ENCODE measurements around the gene CXorf58. TPM values are rescaled to one million over a fixed set of nuclear protein-coding genes. Genes with fewer than 3 reads are reported as not detected.

The CXorf58 gene
- total RNA-seq, 1 experiment from 2014 or later, result not detected

DNA sequence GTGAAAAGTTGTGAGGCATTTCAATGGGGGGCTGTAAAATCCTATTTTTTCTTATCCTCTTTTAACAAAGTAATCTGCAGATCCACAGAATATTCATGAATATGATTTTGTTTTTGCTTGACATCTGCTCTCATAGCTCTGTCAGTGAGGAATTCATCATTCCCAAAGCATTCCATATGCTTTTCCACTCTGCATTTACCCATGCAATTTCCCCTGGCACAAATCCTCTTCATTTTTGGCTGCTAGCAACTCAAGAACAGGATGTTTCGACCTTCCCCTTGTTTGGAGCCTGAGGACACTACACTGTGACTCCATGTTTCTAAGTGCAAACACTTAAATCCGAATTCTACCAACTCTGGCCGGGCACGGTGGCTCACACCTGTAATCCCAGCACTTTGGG, 70.7 kb downstream of the CXorf58 start:
- peaks cover 63% of the 10 kb centered on the region for H3K27me3 Mint-ChIP-seq (ENCODE audit: insufficient read depth, unreplicated experiment)
- intact Hi-C loops (cut with micrococcal nuclease), result no loop called here

DNA sequence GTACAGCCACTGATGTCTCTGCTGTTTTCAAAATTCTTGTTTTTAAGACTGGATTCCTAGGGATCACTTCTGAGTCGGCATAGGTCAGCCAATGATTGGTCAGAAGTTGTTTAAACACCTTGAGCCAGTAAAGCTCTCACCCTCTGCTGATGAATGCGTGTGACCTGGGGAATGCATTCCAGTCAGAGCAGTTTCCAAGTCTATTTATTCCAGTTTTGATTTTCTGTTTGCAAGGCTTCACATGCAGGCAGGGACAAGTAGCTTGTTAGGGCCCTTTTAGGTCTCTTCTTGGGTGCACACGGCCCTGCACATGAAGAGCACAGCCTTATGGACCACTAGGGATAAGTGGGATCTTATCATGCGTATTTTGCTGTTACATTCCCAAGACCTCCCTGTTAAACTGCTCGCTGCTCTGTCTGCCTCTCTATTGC, 72.2 kb downstream of the CXorf58 start:
- no peak overlapping the region for H3K4me3 Mint-ChIP-seq (ENCODE audit: unreplicated experiment)
- peaks cover 64% of the 10 kb centered on the region for H3K27me3 Mint-ChIP-seq (ENCODE audit: insufficient read depth, unreplicated experiment)
- no peaks in the 10 kb centered on the region for H3K9me3 Mint-ChIP-seq (ENCODE audit: unreplicated experiment)
- no peak for DNase-seq (ENCODE audit: unreplicated experiment)
- ChIA-PET CTCF (no interaction called here), POLR2A (no interaction called here)
- H3K4me1 Mint-ChIP-seq (ENCODE audit: insufficient read depth, unreplicated experiment), result no peaks in the 10 kb centered on the region
- no TSS peak for BruUV-seq (replicated peaks)
- H3K36me3 Mint-ChIP-seq (ENCODE audit: insufficient read depth, unreplicated experiment), result peaks cover 31% of the 10 kb centered on the region
- no peak overlapping the region for H3K27ac Mint-ChIP-seq (ENCODE audit: low read depth, unreplicated experiment)
- TF ChIP-seq, protein P1, sequence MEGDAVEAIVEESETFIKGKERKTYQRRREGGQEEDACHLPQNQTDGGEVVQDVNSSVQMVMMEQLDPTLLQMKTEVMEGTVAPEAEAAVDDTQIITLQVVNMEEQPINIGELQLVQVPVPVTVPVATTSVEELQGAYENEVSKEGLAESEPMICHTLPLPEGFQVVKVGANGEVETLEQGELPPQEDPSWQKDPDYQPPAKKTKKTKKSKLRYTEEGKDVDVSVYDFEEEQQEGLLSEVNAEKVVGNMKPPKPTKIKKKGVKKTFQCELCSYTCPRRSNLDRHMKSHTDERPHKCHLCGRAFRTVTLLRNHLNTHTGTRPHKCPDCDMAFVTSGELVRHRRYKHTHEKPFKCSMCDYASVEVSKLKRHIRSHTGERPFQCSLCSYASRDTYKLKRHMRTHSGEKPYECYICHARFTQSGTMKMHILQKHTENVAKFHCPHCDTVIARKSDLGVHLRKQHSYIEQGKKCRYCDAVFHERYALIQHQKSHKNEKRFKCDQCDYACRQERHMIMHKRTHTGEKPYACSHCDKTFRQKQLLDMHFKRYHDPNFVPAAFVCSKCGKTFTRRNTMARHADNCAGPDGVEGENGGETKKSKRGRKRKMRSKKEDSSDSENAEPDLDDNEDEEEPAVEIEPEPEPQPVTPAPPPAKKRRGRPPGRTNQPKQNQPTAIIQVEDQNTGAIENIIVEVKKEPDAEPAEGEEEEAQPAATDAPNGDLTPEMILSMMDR (IDR thresholded peaks at IDR 0.05; ENCODE audit: unreplicated experiment), result no peak
- intact Hi-C loops (cut with micrococcal nuclease), result no loop called here

More for the DNA sequence above, 70.7 kb downstream of the CXorf58 start:
- H3K4me1 Mint-ChIP-seq (ENCODE audit: insufficient read depth, unreplicated experiment), result no peaks in the 10 kb centered on the region
- H3K36me3 Mint-ChIP-seq (ENCODE audit: insufficient read depth, unreplicated experiment), result peaks cover 25% of the 10 kb centered on the region
- BruUV-seq (replicated peaks), result no TSS peak
- H3K4me3 Mint-ChIP-seq (ENCODE audit: unreplicated experiment), result no peak overlapping the region
- H3K27ac Mint-ChIP-seq (ENCODE audit: low read depth, unreplicated experiment), result no peak overlapping the region
- TF ChIP-seq, protein P1 (IDR thresholded peaks at IDR 0.05; ENCODE audit: unreplicated experiment), result no peak
- POLR2A ChIA-PET, result no interaction called here
- no peaks in the 10 kb centered on the region for H3K9me3 Mint-ChIP-seq (ENCODE audit: unreplicated experiment)
- CTCF ChIA-PET, result no interaction called here
- no peak for DNase-seq (ENCODE audit: unreplicated experiment)

DNA sequence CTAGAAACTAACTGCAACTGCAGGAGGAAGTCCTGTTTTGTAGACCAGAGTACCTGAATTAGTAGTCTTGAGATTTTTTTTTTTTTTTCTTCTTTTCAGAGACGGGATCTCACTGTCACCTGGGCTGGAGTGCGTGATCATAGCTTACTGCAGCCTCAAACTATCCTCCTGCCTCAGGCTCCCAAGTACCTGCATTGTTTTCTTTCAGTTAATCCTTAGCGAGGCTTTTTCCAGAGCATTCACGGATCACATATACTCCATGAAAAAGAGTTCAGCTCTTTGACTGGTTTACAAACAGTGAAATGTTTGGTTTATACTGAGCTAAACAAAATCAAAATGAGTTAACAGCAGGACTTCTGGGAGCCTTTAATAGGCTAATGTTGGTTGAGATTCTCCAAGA, 73.4 kb downstream of the CXorf58 start:
- BruUV-seq (replicated peaks), result no TSS peak
- peaks cover 53% of the 10 kb centered on the region for H3K27me3 Mint-ChIP-seq (ENCODE audit: insufficient read depth, unreplicated experiment)
- TF ChIP-seq, protein P1 (IDR thresholded peaks at IDR 0.05; ENCODE audit: unreplicated experiment), result no peak
- H3K4me3 Mint-ChIP-seq (ENCODE audit: unreplicated experiment), result no peak overlapping the region
- CTCF ChIA-PET, result interaction anchor here (0.6 kb wide), 2 partner anchors 18 to 228 kb away, joined by 4 to 5 read pairs; no protein-coding TSS in a partner anchor
- peaks cover 36% of the 10 kb centered on the region for H3K36me3 Mint-ChIP-seq (ENCODE audit: insufficient read depth, unreplicated experiment)
- H3K4me1 Mint-ChIP-seq (ENCODE audit: insufficient read depth, unreplicated experiment), result no peaks in the 10 kb centered on the region
- DNase-seq (ENCODE audit: unreplicated experiment), result no peak
- no peaks in the 10 kb centered on the region for H3K9me3 Mint-ChIP-seq (ENCODE audit: unreplicated experiment)
- POLR2A ChIA-PET, result interaction anchor here (0.6 kb wide), 1 partner anchor 74 kb away, joined by 3 read pairs; no protein-coding TSS in a partner anchor
- no peak overlapping the region for H3K27ac Mint-ChIP-seq (ENCODE audit: low read depth, unreplicated experiment)
- intact Hi-C loops (cut with micrococcal nuclease), result no loop called here

DNA sequence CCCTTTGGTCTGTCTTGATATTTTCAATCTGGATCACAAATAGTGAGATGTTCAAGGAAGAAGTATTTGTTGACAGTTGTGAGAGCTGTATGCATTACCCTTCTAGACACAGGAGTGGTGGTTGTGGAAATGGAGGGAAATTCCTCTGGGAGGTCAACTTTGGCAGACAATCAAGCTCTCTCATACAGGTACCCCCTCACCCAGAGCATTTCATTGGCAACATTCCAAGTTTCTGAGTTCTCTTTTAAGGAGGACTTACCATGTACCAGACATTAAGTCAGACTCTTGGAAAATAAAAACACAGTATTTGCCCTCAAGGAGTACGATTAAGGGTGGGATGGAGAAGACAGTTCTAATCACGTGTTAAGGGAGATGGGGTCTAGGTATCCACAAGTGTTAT, 73.9 kb downstream of the CXorf58 start:
- DNase-seq (ENCODE audit: unreplicated experiment), result no peak
- no peaks in the 10 kb centered on the region for H3K9me3 Mint-ChIP-seq (ENCODE audit: unreplicated experiment)
- BruUV-seq (replicated peaks), result no TSS peak
- no peak overlapping the region for H3K27ac Mint-ChIP-seq (ENCODE audit: low read depth, unreplicated experiment)
- H3K36me3 Mint-ChIP-seq (ENCODE audit: insufficient read depth, unreplicated experiment), result peaks cover 38% of the 10 kb centered on the region
- TF ChIP-seq, protein P1 (IDR thresholded peaks at IDR 0.05; ENCODE audit: unreplicated experiment), result no peak
- H3K4me3 Mint-ChIP-seq (ENCODE audit: unreplicated experiment), result no peak overlapping the region
- ChIA-PET CTCF (no interaction called here), POLR2A (interaction anchor here (0.6 kb wide), 1 partner anchor 74 kb away, joined by 3 read pairs; no protein-coding TSS in a partner anchor)
- H3K4me1 Mint-ChIP-seq (ENCODE audit: insufficient read depth, unreplicated experiment), result no peaks in the 10 kb centered on the region
- intact Hi-C loops (cut with micrococcal nuclease), result no loop called here
- H3K27me3 Mint-ChIP-seq (ENCODE audit: insufficient read depth, unreplicated experiment), result peaks cover 53% of the 10 kb centered on the region
